Body of pancreas (tissue), 4 donors: ENCODE measurements around the gene SLC4A3.

Experiments used
- POLR2A ChIP-seq, 3 donors: fragments of 450-650 bp; IDR thresholded peaks; one replicate each; pipeline ENCODE4 v1.6.1; 2016; ENCODE audit warnings: antibody characterized with exemption in 3 of 3, mild to moderate bottlenecking in 2 of 3
- TF ChIP-seq, protein P1 (sequence below), 7 experiments: fragments of 450-650 bp in 4 of 7; fragments of 200-600 bp in 3 of 7; sonication (generic) in 3 of 7; IDR thresholded peaks; one replicate each; pipeline ENCODE4 v1.5.1; 2016 to 2019; ENCODE audit warnings: antibody characterized with exemption in 7 of 7

DNA sequence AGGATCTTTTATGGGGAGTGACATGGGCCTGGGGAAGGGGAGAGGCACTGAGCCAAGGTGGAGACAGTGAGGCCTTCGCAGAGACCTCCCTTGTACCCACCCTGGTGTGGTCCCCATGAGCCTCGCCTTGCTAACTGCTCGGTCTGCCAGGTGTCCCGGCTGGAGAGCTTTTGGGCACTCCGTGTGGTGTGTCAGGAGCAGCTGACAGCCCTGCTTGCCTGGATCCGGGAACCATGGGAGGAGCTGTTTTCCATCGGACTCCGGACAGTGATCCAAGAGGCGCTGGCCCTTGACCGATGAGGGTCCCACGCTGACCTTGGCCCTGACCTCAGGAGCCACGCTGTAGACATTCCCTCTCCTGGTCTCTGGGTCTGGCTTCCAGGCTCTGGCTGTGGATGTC, 11.5 kb upstream of the SLC4A3 start:
- TF ChIP-seq, protein P1, sequence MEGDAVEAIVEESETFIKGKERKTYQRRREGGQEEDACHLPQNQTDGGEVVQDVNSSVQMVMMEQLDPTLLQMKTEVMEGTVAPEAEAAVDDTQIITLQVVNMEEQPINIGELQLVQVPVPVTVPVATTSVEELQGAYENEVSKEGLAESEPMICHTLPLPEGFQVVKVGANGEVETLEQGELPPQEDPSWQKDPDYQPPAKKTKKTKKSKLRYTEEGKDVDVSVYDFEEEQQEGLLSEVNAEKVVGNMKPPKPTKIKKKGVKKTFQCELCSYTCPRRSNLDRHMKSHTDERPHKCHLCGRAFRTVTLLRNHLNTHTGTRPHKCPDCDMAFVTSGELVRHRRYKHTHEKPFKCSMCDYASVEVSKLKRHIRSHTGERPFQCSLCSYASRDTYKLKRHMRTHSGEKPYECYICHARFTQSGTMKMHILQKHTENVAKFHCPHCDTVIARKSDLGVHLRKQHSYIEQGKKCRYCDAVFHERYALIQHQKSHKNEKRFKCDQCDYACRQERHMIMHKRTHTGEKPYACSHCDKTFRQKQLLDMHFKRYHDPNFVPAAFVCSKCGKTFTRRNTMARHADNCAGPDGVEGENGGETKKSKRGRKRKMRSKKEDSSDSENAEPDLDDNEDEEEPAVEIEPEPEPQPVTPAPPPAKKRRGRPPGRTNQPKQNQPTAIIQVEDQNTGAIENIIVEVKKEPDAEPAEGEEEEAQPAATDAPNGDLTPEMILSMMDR (IDR thresholded peaks at IDR 0.05), result no peak
- TF ChIP-seq POLR2A (IDR thresholded peaks at IDR 0.05), result no peak
